Kidney capillary endothelial cell (primary cell): ENCODE results near the gene CST2.
"Not testable (repeated sequence)": the region's sequence is repeated elsewhere in the genome, so short reads cannot be mapped to it uniquely, and the experiment has no call there.

ENCODE experiments used
- DNase-seq: peaks from one replicate; pipeline ENCODE4 v3.0.0-alpha.2; 2018; ENCODE audit warnings: low spot score

The CST2 gene

DNA sequence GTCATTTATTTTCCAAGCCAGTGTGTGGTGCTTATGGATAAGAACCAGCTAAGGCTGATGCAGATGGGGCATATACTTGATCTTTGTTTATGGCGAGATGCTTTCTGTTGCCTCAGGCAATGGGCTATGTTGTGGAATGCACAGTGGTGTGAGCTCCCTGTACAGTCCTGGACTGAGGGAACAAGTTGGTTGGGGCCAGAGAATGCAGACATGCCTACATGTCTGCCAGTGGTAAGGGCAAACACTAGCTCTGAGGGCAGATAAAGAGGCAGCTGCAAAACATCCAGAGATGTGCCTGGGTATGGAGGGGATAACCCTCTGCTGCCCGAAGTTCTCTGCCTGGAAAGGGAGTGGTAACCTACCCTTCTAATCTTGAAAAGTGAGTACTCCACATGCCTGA is 16.2 kb downstream of the CST2 start:
- not testable (repeated sequence) for DNase-seq

DNA sequence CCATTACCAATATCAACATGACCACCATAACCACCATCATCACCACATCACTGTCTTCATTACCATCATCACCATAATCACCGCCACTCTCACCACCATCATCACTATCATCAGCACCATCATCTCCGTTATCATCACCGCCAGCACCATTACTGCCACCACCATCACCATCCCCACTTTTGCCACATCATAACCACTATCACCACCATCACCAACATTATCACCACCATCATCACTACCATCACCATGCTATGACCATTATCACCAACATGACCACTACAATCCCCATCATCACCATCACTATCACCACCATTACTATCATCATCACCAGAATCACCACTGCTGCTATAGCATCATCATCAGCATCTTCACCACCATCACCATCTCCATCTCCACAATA is 25.7 kb downstream of the CST2 start:
- DNase-seq, result no peak

GRCh38 chr20:23799216-23799847 is 27.2 kb downstream of the CST2 start:
- DNase-seq, result not testable (repeated sequence)

GRCh38 chr20:23795526-23795925 is 31.0 kb downstream of the CST2 start:
- no peak for DNase-seq

DNA sequence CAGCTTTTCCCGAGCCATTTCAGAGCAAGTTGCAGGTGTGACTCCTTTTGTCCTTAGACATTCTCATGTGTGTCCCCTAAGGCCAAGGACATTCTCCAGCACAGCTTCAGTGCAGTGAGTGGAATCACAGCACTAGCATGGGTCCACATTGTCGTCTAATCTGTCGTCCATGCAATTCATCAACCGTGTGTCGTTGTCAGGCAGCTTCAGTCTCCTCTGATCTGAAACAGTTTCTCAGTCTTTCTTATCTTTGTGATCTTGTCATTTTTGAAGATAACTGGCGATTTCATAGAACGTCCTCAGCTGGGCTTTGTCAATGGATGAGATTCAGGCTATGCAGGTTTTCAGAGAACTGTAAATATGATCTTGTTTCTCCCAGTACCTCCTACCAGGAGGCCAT is 31.7 kb downstream of the CST2 start:
- DNase-seq, result no peak

DNA sequence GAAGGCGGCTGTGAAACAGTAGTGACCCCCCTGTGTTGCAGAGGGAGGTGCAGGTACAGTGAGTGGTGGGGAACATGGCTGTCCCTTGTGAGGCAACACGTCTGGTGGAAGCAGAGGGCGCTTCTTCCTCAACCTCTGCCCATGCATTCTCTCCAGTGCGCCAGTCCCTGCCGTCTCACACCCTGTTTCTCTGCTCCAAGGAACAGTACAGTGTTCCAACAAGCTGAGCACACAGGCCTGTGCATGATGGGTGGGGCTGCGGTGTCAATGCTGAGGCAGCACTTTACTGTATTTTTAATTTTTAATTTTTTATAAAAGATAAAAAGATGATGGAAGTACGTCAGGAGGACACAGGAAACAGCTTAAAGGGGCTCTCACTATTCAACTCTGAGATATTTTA is 32.5 kb downstream of the CST2 start:
- DNase-seq, result no peak

DNA sequence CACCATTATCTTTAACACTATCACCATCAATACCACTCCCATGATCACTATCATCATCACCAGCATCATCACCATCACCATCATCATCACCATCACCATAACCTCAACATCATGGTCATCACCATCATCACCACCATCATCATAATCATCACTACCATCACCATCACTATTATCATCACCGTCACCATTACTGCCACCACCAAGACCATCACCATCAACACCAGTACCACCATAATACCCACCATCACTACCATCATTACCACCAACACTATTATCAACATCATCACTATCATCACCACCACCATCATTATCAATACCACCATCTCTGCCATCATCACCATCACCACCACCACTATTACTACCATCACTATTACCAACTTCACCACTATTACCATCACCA is 43.1 kb downstream of the CST2 start:
- no peak for DNase-seq

- peak; percentile 31 for DNase-seq
Measured at GRCh38 chr20:23782366-23782983, 44.1 kb downstream of the CST2 start.

- DNase-seq, result not testable (repeated sequence)
Measured at GRCh38 chr20:23778676-23779075, 47.9 kb downstream of the CST2 start.

DNA sequence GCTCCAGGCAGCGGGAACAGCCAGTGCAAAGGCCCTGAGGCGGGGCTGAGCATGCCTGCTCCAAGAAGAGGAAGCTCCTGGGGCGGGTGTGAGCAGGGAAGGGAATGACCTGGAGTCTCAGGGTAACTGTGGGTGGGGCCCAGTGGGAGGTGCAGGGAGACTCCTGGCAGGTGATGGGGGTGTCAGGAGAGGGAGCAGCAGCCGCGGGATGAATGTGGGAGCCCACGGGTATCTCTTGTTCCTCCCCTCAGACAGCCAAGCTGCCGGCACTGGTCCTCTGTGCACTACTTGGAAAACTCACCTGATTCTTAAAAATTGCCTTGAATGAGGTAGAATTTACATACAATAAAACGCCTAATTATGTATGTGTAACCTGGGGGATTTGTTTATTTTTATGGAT is 49.1 kb downstream of the CST2 start:
- not testable (repeated sequence) for DNase-seq

DNA sequence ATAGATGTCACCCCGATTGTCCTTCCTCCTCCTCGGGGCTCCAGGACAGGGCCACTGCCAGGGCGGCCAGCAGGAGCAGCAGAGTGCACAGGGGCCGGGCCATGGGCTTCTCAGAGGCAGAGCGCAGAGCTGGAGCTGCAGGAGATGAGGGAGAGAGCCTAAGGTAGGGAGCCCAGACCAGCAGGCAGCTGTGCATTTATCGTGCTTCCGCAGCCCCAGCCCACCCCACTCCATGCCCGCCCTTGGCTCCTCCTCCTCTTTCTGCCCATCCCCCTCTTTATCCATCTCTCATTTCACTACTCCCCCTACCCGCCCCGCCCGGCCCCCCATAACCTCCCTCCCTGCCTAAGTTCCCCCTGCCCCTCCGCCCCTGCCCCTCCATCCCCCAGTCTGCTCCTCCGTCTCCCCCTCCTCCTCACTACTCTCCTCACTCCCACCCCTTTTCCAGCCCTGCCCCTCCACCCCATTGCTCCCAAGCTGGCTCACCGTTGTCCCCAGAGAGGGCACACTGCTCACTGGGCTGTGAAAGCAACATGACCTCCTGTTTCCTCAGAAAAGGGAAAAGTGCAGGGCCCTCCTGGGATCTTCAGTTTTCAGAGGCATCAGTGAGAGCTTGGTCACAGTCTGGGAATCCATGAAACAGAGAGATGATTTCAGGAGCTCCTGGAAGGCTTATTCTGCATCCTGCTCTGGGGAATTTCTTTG is 50.3 kb downstream of the CST2 start:
- DNase-seq, result no peak

DNA sequence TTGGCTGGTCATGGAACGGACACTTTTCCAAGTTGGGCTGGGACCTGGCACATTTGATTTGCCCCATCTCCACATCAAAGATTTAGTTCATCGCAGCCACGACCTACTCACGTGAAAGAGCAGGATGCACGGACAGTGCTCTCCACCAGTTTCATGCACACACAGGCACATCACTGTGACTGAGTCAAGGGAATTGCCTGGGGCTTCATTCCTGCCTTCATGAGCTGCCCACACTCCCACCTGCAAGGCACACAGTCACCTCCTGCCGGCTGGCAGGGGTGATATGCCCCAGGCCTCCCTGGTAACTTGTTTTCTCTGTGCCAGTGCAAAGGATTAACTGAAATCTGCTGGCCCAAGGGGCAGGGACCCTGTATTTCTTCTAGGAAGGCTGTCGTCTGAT is 52.4 kb downstream of the CST2 start:
- DNase-seq, result no peak
